Common myeloid progenitor, CD34-positive (primary cell): Measurements from ENCODE around the gene DPYSL3.

Source experiments
- CTCF ChIA-PET: fragments of 350-600 bp; sonication (Branson Sonifier 250); formaldehyde crosslinking; loops from one replicate; lab custom pipeline; 2021; ENCODE audit warnings: antibody characterized with exemption; lab: Charles Lee
- POLR2A ChIA-PET: fragments of 350-600 bp; sonication (Branson Sonifier 250); formaldehyde crosslinking; loops from one replicate; lab custom pipeline; 2021; ENCODE audit warnings: antibody characterized with exemption; lab: Charles Lee
- DNase-seq, 3 donors: peaks; one replicate each; pipeline versions ENCODE4 v3.0.0 to v3.0.0-alpha.2; 2013
- H3K27ac ChIP-seq, 2 experiments: 1 replicate in 1 of 2; 2 replicates in 1 of 2; pipeline ENCODE4 v1.7.0; 2013; ENCODE audit warnings: inconsistent platforms in 2 of 2, low read length in 2 of 2, mild to moderate bottlenecking in 2 of 2, low read depth in 1 of 2, moderate library complexity in 1 of 2; ENCODE audit not compliant: severe bottlenecking in 2 of 2, insufficient read depth in 1 of 2, poor library complexity in 1 of 2
- H3K27me3 ChIP-seq, 5 experiments: replicated peaks in 2 of 5; 1 replicate in 3 of 5; 2 replicates in 2 of 5; pipeline versions ENCODE4 v1.6.1 to v1.7.0; 2013; ENCODE audit warnings: low read length in 4 of 5, mild to moderate bottlenecking in 2 of 5, moderate library complexity in 2 of 5, inconsistent platforms in 1 of 5; ENCODE audit not compliant: insufficient read depth in 5 of 5, control insufficient read depth in 4 of 5
- H3K36me3 ChIP-seq, 4 experiments: 1 replicate in 2 of 4; 2 replicates in 2 of 4; pipeline versions ENCODE4 v1.6.1 to v1.7.0; 2013; ENCODE audit warnings: low read length in 3 of 4, control low read depth in 1 of 4, mild to moderate bottlenecking in 1 of 4; ENCODE audit not compliant: control insufficient read depth in 4 of 4, insufficient read depth in 4 of 4
- H3K4me1 ChIP-seq, 4 experiments: 1 replicate in 3 of 4; 2 replicates in 1 of 4; pipeline versions ENCODE4 v1.6.1 to v1.7.1; 2013; ENCODE audit warnings: low read length in 3 of 4, mild to moderate bottlenecking in 3 of 4, control low read depth in 1 of 4, inconsistent platforms in 1 of 4, moderate library complexity in 1 of 4; ENCODE audit not compliant: control insufficient read depth in 4 of 4, insufficient read depth in 4 of 4; ENCODE audit errors: control extremely low read depth in 1 of 4
- H3K4me3 ChIP-seq, 7 experiments: 1 replicate in 4 of 7; 2 replicates in 3 of 7; pipeline versions ENCODE4 v1.5.1 to v1.7.0; 2013; ENCODE audit warnings: mild to moderate bottlenecking in 7 of 7, low read length in 6 of 7, moderate library complexity in 6 of 7, inconsistent platforms in 2 of 7, low read depth in 2 of 7, control low read depth in 1 of 7; ENCODE audit not compliant: insufficient read depth in 4 of 7, control insufficient read depth in 1 of 7; ENCODE audit errors: extremely low read depth in 1 of 7
- H3K9me3 ChIP-seq, 5 experiments: 1 replicate in 4 of 5; 2 replicates in 1 of 5; pipeline versions ENCODE4 v1.6.1 to v1.7.1; 2013; ENCODE audit warnings: low read length in 4 of 5, mild to moderate bottlenecking in 2 of 5, inconsistent platforms in 1 of 5, low read depth in 1 of 5, moderate library complexity in 1 of 5; ENCODE audit not compliant: control insufficient read depth in 4 of 5, insufficient read depth in 2 of 5; ENCODE audit errors: control extremely low read depth in 1 of 5
- WGBS: methylation state at CpG from one replicate; pipeline ENCODE4 v1.1.5; 2013; ENCODE audit not compliant: insufficient coverage; 5-methylcytosine and 5-hydroxymethylcytosine counted together

DPYSL3 gene

DNA sequence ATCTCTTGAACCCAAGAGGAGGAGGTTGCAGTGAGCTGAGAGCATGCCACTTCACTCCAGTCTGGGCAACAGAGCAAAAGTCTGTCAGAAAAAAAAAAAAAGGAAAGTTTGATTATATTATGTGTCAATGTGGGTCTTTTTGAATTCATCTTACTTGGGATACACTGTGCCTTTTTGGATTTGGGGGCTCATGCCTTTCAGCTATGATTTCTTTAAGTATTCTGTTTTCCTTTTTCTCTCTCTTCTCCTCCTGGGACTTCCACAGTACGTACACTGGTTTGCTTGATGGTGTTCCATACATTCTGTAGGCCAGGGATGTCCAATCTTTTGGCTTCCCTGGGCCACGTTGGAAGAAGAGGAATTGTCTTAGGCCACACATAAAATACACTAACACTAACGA is 128.3 kb downstream of the DPYSL3 start:
- H3K4me3 ChIP-seq = no peak overlapping the region
- H3K36me3 ChIP-seq = no peaks in the 10 kb centered on the region
- no CpG with 5 or more reads among the region's 3 CpGs for WGBS
- no peak for DNase-seq
- CTCF ChIA-PET = interaction anchor here (1.6 kb wide), 1 partner anchor 9 kb away, joined by 5 read pairs; no protein-coding TSS in a partner anchor
- peaks cover 0 to 9% (median 0%) of the 10 kb centered on the region in 5 experiments for H3K9me3 ChIP-seq
- H3K27ac ChIP-seq = no peak overlapping the region
- H3K27me3 ChIP-seq = peaks cover 0 to 1% (median 0%) of the 10 kb centered on the region in 5 experiments
- H3K4me1 ChIP-seq = no peaks in the 10 kb centered on the region
- POLR2A ChIA-PET = no interaction called here

DNA sequence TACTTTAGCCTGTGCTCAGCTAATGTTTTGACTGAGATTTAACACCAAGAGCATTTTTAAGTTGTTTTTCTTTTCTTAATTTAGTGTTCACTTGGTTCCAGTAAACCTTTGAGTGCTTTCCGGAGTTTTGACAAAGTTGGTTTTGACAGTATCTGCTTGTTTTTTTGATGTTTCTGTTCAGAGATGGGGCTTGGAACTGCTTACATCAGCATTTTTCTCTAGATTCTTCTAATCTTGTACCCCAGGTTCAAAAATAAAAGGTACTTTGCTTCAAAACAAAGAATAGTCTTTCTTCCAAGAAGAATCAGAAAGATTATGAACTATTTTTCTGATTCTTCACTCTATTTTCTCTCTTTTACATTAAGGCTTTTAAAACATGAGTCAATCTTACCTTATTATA is 132.2 kb downstream of the DPYSL3 start:
- ChIA-PET CTCF (no interaction called here), POLR2A (no interaction called here)
- Histone ChIP-seq H3K27me3 (no peaks in the 10 kb centered on the region), H3K4me1 (no peaks in the 10 kb centered on the region), H3K4me3 (no peak overlapping the region), H3K27ac (no peak overlapping the region), H3K9me3 (peaks cover 0 to 9% (median 0%) of the 10 kb centered on the region in 5 experiments), H3K36me3 (no peaks in the 10 kb centered on the region)
- no CpG with 5 or more reads among the region's 1 CpG for WGBS
- DNase-seq = no peak

DNA sequence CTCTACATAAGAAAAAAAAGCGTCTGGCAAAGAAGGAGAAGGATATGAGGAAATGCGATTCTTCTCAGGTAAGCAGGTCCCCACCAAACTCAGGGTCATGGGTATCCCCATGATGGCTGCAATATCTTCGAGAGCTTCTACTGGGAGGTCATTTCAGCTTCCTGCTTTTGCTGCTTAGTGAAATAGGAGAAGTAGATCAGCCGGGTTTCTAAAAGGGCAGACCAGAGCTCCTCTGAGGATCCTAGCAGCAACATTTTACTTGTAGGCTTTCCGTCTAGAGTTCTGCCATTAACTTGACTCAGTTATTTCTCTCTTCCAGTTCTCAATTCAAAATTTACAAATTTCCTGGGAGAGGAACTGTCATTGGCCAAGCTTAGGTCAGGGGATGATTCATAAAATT is 134.7 kb downstream of the DPYSL3 start:
- Histone ChIP-seq H3K4me1 (peaks cover 0 to 5% (median 0%) of the 10 kb centered on the region in 4 experiments), H3K27ac (no peak overlapping the region), H3K36me3 (no peaks in the 10 kb centered on the region), H3K4me3 (no peak overlapping the region), H3K27me3 (no peaks in the 10 kb centered on the region), H3K9me3 (peaks cover 0 to 4% (median 0%) of the 10 kb centered on the region in 5 experiments)
- CTCF ChIA-PET = interaction anchor here (0.6 to 1.8 kb wide), 4 partner anchors 8 to 33 kb away, joined by 3 to 4 read pairs (median 4); no protein-coding TSS in a partner anchor
- WGBS = 68% methylated on average over 4 of the region's 5 CpGs
- DNase-seq = peak in 2 of 3 donors; percentile 4 to 7
- POLR2A ChIA-PET = no interaction called here

DNA sequence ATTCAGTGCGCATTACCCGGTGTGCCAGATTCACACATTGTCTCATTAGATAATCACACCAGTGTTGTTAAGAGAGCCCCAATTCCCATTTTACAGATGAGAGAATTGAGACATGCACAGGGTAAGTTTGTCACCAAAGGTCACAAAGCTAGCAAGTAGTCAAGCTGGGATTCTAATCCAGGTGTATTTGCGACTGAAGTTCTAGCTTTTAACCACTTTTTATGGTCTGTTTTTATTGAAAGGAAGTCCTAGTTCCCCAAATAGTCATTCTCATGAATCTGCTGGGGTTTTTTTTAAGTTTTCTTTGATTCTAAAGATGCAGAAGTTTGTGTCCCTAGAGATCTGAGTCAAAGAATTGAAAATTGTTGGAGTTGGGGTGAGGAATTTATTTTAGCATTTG is 136.5 kb downstream of the DPYSL3 start:
- WGBS = 74% methylated on average over 3 of the region's 3 CpGs

DNA sequence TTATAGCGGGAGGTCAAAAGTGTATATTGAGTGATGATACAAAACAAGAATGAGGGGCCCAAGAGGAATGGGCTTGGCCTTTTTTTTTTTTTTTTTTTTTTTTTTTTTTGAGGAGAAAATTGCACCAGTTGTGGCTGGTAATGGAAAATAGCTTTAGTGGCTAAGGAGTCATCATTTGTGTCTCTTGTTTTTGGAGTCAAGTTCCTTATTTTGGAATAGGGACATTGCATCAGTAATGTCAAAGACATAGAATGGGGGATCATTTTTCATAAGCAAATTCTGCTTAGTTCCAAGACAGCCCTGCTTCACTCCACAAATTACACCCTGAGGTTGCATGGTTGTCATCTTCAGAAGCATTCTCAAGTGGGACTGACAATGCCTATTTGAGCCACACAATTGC is 137.7 kb downstream of the DPYSL3 start:
- H3K9me3 ChIP-seq = no peaks in the 10 kb centered on the region
- no peaks in the 10 kb centered on the region for H3K36me3 ChIP-seq
- CTCF ChIA-PET = no interaction called here
- 86% methylated on average over 1 of the region's 1 CpG for WGBS
- DNase-seq = peak in 1 of 3 donors; percentile 4
- H3K27me3 ChIP-seq = no peaks in the 10 kb centered on the region
- no peak overlapping the region for H3K27ac ChIP-seq
- POLR2A ChIA-PET = no interaction called here
- H3K4me3 ChIP-seq = no peak overlapping the region
- peaks cover 0 to 5% (median 0%) of the 10 kb centered on the region in 4 experiments for H3K4me1 ChIP-seq

More for the DNA sequence above, 136.5 kb downstream of the DPYSL3 start:
- POLR2A ChIA-PET = no interaction called here
- Histone ChIP-seq H3K36me3 (no peaks in the 10 kb centered on the region), H3K27me3 (no peaks in the 10 kb centered on the region), H3K9me3 (peaks cover 0 to 1% (median 0%) of the 10 kb centered on the region in 5 experiments), H3K4me3 (no peak overlapping the region), H3K4me1 (peaks cover 0 to 5% (median 0%) of the 10 kb centered on the region in 4 experiments), H3K27ac (no peak overlapping the region)
- CTCF ChIA-PET = interaction anchor here (1.8 kb wide), 1 partner anchor 10 kb away, joined by 4 read pairs; no protein-coding TSS in a partner anchor
- DNase-seq = peak in 1 of 3 donors; percentile 4

DNA sequence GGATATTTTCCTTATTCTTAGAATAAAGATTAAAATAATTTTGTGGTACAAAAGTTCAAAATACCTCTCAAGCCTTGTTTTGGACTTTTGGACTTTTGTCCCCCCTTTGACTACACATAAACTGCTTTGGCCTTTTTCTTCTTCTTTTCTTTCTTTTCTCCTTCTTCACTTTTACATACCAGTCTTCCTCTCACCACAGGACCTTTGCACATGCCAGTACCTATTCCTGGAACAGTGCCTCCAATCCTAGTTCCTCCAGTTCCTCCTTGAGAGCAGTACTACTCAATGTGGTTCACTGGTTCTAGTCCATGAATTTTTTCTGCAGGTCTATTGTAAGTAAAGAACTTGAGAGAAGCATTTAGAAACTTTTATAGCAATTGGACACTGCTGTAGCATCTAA is 138.6 kb downstream of the DPYSL3 start:
- no peaks in the 10 kb centered on the region for H3K36me3 ChIP-seq
- no peaks in the 10 kb centered on the region for H3K9me3 ChIP-seq
- ChIA-PET POLR2A (no interaction called here), CTCF (interaction anchor here (0.9 to 2.4 kb wide), 2 partner anchors 12 to 58 kb away, joined by 3 to 8 read pairs; no protein-coding TSS in a partner anchor)
- no peaks in the 10 kb centered on the region for H3K27me3 ChIP-seq
- no peak overlapping the region for H3K4me3 ChIP-seq
- H3K27ac ChIP-seq = no peak overlapping the region
- DNase-seq = no peak
- H3K4me1 ChIP-seq = peaks cover 0 to 5% (median 0%) of the 10 kb centered on the region in 4 experiments

DNA sequence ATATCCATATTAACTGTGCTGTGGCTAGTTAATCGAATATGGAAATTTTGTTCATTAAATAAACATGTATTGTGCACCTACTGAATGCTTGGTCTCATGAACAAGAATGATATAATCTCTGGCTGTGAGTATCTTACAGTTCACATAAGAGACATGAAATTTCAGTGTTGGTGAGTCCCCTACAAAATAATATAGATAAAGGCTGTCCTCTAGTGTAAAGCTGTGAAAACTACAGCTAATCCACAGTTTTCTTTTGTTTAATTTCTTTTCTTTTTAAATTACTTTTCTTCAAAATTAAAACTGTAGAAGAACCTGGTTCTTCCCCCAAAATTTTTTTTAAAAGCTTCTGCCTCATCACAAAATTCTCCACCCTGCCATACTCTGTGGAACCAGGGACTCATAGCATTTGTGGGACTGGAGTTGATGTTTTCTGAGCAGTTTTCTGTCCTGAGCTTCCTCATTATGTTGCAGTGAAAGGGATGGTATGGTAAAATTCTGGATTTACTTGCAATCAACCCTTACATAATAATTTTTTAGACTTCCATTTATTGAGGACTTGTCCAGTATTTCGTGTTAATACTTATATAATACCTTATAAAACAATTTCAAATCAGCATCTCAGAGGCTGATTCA is 140.0 kb downstream of the DPYSL3 start:
- Histone ChIP-seq H3K9me3 (no peaks in the 10 kb centered on the region), H3K27me3 (no peaks in the 10 kb centered on the region), H3K36me3 (no peaks in the 10 kb centered on the region), H3K4me3 (no peak overlapping the region), H3K4me1 (peaks cover 0 to 5% (median 0%) of the 10 kb centered on the region in 4 experiments), H3K27ac (no peak overlapping the region)
- DNase-seq = peak in 2 of 3 donors; percentile 12 to 18
- WGBS = no CpG with 5 or more reads among the region's 2 CpGs
- ChIA-PET CTCF (interaction anchor here (0.8 to 2.4 kb wide), 16 partner anchors 11 to 271 kb away, joined by 3 to 18 read pairs (median 4); no protein-coding TSS in a partner anchor), POLR2A (no interaction called here)
